ENCODE data around the gene ERBIN.

DNA sequence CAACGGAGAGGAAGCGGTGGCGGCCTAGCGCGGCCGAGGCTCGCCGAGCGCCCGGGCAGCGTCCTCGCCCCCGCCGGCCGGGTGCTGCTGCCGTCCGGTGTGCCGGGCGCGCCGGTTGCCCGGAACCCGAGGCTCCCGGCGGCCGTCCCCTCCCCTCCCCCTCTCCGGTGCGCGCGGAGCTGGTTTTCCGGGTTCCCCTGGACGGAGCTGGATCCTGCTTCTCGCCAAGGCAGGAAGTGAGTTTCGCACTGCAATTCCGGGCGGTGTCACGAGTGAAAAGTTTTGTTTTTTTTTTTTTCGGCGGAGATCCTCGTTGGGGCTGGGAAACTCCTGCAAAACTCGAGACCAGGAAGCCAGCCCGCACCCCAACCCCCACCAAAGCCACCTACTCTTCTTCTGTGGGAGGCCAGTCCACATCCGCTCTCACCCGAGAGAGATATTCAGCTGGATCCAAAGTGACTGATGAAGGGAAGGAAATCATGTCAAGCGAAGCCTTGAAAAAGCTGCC lies at the start of gene ERBIN:
- no peak for TF ChIP-seq POLR2A (IDR thresholded peaks at IDR 0.05; ENCODE audit: low read depth, low read length)
- TF ChIP-seq POLR2AphosphoS5 (IDR thresholded peaks at IDR 0.05; ENCODE audit: low read depth, low read length), result no peak; the same call in 1 of the 2 replicates
- 0 out of 2 replicates have a peak, but pooled peaks have one; percentile 46 for TF ChIP-seq TAF1 (IDR thresholded peaks at IDR 0.05; ENCODE audit: borderline replicate concordance, low read depth, low read length)
